ENCODE data around the gene PRKCZ.
"Not testable (repeated sequence)": the region's sequence is repeated elsewhere in the genome, so short reads cannot be mapped to it uniquely, and the experiment has no call there.

PRKCZ gene

GRCh38 chr1:2110738-2111673 lies 60.8 kb downstream of the PRKCZ start:
- intact Hi-C loops (cut with DNase I; ENCODE audit: low total_unique reads) = no loop called here

GRCh38 chr1:2111674-2112035 lies 61.4 kb downstream of the PRKCZ start:
- Histone ChIP-seq H3K9me3 (no peaks in the 10 kb centered on the region), H3K4me1 (no peaks in the 10 kb centered on the region), H3K27me3 (peaks cover 0 to 72% of the 10 kb centered on the region in 2 donors), H3K4me3 (no peak overlapping the region), H3K36me3 (no peaks in the 10 kb centered on the region), H3K27ac (no peak overlapping the region)
- intact Hi-C loops (cut with DNase I; ENCODE audit: low total_unique reads) = no loop called here
- no peak for TF ChIP-seq CTCF (IDR thresholded peaks at IDR 0.05)
- DNase-seq = no peak

More at GRCh38 chr1:2110738-2111673, 60.8 kb downstream of the PRKCZ start:
- DNase-seq = no peak
- H3K27me3 ChIP-seq = peaks cover 0 to 69% of the 10 kb centered on the region in 2 donors
- no peaks in the 10 kb centered on the region for H3K9me3 ChIP-seq
- no peak overlapping the region for H3K4me3 ChIP-seq
- H3K27ac ChIP-seq = no peak overlapping the region
- no peaks in the 10 kb centered on the region for H3K36me3 ChIP-seq
- no peaks in the 10 kb centered on the region for H3K4me1 ChIP-seq
- TF ChIP-seq CTCF (IDR thresholded peaks at IDR 0.05) = no peak

- H3K4me3 ChIP-seq = no peak overlapping the region
- intact Hi-C loops (cut with DNase I; ENCODE audit: low total_unique reads) = no loop called here
- peaks cover 0 to 72% of the 10 kb centered on the region in 2 donors for H3K27me3 ChIP-seq
- H3K27ac ChIP-seq = no peak overlapping the region
- TF ChIP-seq CTCF (IDR thresholded peaks at IDR 0.05) = no peak
- no peak for DNase-seq
- no peaks in the 10 kb centered on the region for H3K36me3 ChIP-seq
- no peaks in the 10 kb centered on the region for H3K4me1 ChIP-seq
- no peaks in the 10 kb centered on the region for H3K9me3 ChIP-seq
Measured at GRCh38 chr1:2112280-2112701, 62.1 kb downstream of the PRKCZ start.

GRCh38 chr1:2113620-2114135 lies 63.5 kb downstream of the PRKCZ start:
- no peaks in the 10 kb centered on the region for H3K36me3 ChIP-seq
- no peak overlapping the region for H3K27ac ChIP-seq
- H3K4me1 ChIP-seq = no peaks in the 10 kb centered on the region
- no peak overlapping the region for H3K4me3 ChIP-seq
- H3K27me3 ChIP-seq = peaks cover 0 to 63% of the 10 kb centered on the region in 2 donors
- DNase-seq = no peak
- TF ChIP-seq CTCF (IDR thresholded peaks at IDR 0.05) = no peak
- intact Hi-C loops (cut with DNase I; ENCODE audit: low total_unique reads) = no loop called here
- H3K9me3 ChIP-seq = peaks cover 0 to 7% (median 0%) of the 10 kb centered on the region in 3 donors

- H3K27me3 ChIP-seq = peaks cover 0 to 53% of the 10 kb centered on the region in 2 donors
- intact Hi-C loops (cut with DNase I; ENCODE audit: low total_unique reads); H3K36me3 ChIP-seq; H3K4me3 ChIP-seq; H3K9me3 ChIP-seq; H3K4me1 ChIP-seq; H3K27ac ChIP-seq; DNase-seq: not testable (repeated sequence)
Measured at GRCh38 chr1:2114635-2115007, 64.4 kb downstream of the PRKCZ start.

- H3K4me1 ChIP-seq = no peaks in the 10 kb centered on the region
- peaks cover 0 to 12% (median 7%) of the 10 kb centered on the region in 3 donors for H3K9me3 ChIP-seq
- H3K4me3 ChIP-seq = no peak overlapping the region
- intact Hi-C loops (cut with DNase I; ENCODE audit: low total_unique reads) = no loop called here
- DNase-seq = no peak
- no peak for TF ChIP-seq CTCF (IDR thresholded peaks at IDR 0.05)
- H3K36me3 ChIP-seq = no peaks in the 10 kb centered on the region
- peaks cover 0 to 50% of the 10 kb centered on the region in 2 donors for H3K27me3 ChIP-seq
- H3K27ac ChIP-seq = no peak overlapping the region
Measured at GRCh38 chr1:2115008-2115641, 64.9 kb downstream of the PRKCZ start.
